Measurements from ENCODE around the gene BBX.
"Not testable (repeated sequence)": the region's sequence is repeated elsewhere in the genome, so short reads cannot be mapped to it uniquely, and the experiment has no call there.

BBX gene

GRCh38 chr3:107682580-107682979 is 159.8 kb downstream of the BBX start:
- no peak for DNase-seq (ENCODE audit: low read depth in 2 of 2)

- no peak for DNase-seq (ENCODE audit: low read depth in 2 of 2)
Measured at GRCh38 chr3:107683447-107683846, 160.7 kb downstream of the BBX start.

DNA sequence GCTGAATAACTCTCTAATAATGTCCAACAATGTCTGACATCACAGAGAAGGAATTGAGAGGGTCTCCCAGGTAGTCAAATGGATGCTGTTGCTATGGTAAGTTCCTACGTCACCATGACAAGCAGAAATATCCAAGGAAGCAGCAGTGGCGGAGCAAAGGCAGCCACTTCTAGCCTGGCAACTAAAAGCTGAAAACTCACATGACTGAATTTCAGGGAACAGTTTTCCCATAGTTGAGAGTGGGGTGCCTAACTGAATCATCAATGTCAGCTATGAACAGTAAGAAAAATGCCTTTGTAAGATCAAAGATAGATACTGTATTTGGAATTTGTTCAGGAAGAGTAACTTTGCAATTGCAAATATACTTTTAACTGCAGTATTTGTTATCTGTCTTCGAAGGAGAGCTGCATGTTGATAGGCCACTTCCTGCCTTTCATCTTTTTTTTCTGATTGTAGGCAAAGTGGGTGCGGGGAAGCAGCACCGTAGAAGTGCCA is 161.7 kb downstream of the BBX start:
- DNase-seq (ENCODE audit: low read depth in 2 of 2), result no peak

GRCh38 chr3:107685383-107685782 is 162.6 kb downstream of the BBX start:
- DNase-seq (ENCODE audit: low read depth in 2 of 2), result no peak

GRCh38 chr3:107687056-107687581 is 164.4 kb downstream of the BBX start:
- DNase-seq (ENCODE audit: low read depth in 2 of 2), result no peak

- DNase-seq (ENCODE audit: low read depth in 2 of 2), result no peak
Measured at GRCh38 chr3:107689355-107689754, 166.6 kb downstream of the BBX start.

GRCh38 chr3:107690522-107691138 is 167.9 kb downstream of the BBX start:
- DNase-seq (ENCODE audit: low read depth in 2 of 2), result no peak

DNA sequence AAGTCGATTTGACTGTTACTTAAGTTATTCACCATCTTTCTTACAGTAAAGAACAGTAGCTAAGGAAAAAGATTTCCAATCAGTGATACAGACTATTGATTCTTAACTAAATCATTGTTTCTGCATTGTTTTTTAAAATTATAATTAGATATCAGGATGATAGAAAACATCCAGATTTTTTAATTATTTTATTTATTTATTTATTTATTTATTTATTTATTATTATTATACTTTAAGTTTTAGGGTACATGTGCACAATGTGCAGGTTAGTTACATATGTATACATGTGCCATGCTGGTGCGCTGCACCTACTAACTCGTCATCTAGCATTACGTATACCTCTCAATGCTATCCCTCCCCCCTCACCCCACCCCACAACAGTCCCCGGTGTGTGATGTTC is 169.2 kb downstream of the BBX start:
- not testable (repeated sequence) for DNase-seq (ENCODE audit: low read depth in 2 of 2)

GRCh38 chr3:107697348-107697747 is 174.6 kb downstream of the BBX start:
- DNase-seq (ENCODE audit: low read depth in 2 of 2), result not testable (repeated sequence)

GRCh38 chr3:107697855-107698254 is 175.1 kb downstream of the BBX start:
- DNase-seq (ENCODE audit: low read depth in 2 of 2), result not testable (repeated sequence)

DNA sequence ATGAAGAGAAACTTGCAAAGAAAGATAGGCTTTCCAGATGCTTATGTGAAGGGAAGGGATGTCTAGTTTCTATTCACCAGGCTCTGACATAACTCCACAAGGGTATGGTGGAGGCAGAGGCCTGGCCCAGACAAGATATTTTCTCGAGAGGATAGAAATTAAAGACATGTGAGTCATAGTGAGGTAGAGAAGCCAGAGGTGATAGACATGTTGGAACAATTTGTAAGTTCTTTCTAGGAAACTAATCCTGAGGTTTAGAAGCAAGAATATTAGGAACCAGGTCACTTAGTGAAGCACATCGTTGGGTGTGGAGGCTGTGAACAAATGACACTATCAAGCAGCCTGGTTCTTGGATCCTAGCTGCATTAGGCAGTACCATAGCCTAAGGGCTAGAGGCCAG is 176.9 kb downstream of the BBX start:
- no peak for DNase-seq (ENCODE audit: low read depth in 2 of 2)

- DNase-seq (ENCODE audit: low read depth in 2 of 2), result no peak
Measured at GRCh38 chr3:107701299-107701698, 178.5 kb downstream of the BBX start.

DNA sequence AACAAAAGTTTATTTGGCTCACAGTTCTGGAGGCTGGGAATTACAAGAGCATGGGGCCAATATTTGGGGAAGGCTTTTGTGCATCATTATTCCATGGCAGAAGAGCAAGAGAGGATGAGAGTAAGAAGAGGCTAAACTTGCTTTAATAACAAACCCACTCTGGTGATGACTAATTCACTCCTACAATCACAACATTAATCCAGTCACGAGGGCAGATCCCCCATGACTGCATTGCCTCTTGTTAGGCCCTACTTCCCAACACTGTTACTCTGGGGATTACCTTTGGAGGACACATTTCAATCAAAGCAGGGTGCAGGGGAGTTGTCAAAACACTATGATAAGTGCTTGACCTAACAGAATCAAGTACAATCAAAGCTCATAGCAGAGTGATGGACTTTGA is 181.7 kb downstream of the BBX start:
- DNase-seq (ENCODE audit: low read depth in 2 of 2), result no peak

- no peak for DNase-seq (ENCODE audit: low read depth in 2 of 2)
Measured at GRCh38 chr3:107705046-107705445, 182.3 kb downstream of the BBX start.

GRCh38 chr3:107710851-107711250 is 188.1 kb downstream of the BBX start:
- DNase-seq (ENCODE audit: low read depth in 2 of 2), result no peak

GRCh38 chr3:107716734-107717133 is 194.0 kb downstream of the BBX start:
- no peak for DNase-seq (ENCODE audit: low read depth in 2 of 2)

GRCh38 chr3:107718547-107718946 is 195.8 kb downstream of the BBX start:
- no peak for DNase-seq (ENCODE audit: low read depth in 2 of 2)

- DNase-seq (ENCODE audit: low read depth in 2 of 2), result no peak
Measured at GRCh38 chr3:107727102-107727501, 204.3 kb downstream of the BBX start.

DNA sequence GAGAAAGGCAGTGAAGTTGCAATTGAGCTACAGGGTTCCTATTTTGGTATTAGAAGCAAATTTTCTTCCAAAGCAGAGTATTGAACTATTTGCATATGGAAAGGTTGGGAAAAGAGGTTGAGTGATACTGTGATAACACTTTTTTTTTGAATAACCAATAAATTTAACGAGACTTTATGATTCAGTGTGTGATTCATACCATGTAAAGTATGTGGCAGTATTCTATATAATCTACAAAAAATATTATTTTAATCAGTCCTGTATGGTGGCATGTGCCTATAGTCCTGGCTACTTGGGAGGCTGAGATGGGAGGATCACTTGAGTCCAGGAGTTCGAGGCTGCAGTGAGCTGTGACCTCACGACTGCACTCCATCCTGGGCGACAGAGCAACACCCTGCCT is 206.9 kb downstream of the BBX start:
- no peak for DNase-seq (ENCODE audit: low read depth in 2 of 2)

DNA sequence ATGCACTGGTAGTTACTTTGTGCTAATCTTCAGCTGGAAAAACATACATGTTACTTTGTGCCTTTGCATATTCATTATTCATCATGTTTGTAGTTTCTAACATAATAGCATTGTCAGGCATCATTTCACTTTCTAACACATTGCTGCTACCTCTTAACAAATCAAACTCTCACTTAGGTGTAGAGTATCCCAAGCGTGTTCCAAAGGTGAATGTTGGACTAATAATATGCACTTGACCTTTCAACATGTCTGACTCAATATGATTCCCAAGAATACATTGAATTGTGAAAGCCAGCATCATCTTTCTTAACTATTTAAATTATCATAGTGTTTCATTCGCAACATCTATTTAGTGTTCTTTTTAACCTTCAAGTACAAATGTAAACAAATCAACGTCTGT is 211.6 kb downstream of the BBX start:
- no peak for DNase-seq (ENCODE audit: low read depth in 2 of 2)

GRCh38 chr3:107737914-107738313 is 215.2 kb downstream of the BBX start:
- no peak for DNase-seq (ENCODE audit: low read depth in 2 of 2)

DNA sequence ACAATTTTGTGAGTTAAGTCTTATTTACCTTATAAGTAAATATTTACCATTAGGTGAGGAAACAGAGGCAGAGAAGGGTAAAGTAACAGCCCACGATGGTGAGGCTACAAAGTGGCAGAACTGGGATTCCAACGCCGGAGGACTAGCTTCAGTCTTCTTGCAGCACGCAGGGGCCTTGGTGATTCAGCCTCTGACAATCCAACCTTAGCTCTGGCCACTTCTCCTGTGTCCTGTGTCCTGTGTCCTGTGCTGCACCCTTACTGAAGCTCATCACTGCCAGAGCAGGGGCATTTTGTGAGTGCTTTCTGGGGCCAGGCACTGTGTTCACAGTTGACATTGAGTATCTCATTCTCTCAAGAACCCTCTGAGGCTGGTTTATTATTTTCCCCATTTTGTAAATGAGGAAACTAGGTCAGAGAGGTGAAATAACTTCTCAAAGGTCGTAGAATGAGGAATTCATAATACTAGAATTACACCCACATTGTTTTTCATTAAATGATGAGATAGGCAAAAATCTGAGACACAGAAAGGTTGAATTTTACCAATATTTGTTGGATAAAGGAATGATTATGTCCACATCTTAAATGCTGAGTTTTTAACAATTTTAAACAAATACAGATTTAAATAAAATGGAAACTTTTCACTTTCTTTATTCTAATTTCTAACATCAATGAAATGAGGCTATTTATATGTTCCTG is 215.9 kb downstream of the BBX start:
- DNase-seq (ENCODE audit: low read depth in 2 of 2), result no peak

DNA sequence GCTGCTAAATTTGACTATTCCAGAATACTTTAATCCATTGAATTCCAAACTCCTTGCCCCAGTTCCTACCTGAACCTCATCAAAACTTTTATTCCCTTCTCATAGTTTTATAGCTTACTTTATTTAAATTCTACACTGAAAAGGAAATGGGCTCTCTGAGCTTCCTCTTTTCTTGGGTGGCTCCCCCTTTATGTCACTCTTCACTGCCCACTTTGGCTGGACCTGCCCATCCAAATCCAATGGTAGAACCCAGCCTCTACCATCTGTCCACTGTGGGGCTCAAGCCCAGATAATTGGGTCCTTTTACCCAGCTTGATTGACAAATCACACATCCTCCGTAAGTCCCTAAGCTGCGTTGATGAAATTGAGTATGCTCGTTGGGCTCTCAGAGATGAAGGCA is 216.5 kb downstream of the BBX start:
- DNase-seq (ENCODE audit: low read depth in 2 of 2), result no peak
